Measurements from ENCODE around the gene SPATA9.

GRCh38 chr5:95611396-95611795 is 71.4 kb downstream of the SPATA9 start:
- TF ChIP-seq CTCF (tag by site-specific recombination; IDR thresholded peaks at IDR 0.05) (no peak), ZNF571 (tag by site-specific recombination; IDR thresholded peaks at IDR 0.05) (no peak)
